CD4-positive, alpha-beta T cell treated with Interleukin-1 beta for 1 hour (primary cell): ENCODE results near the gene PTPN9.
"Not testable (repeated sequence)": the region's sequence is repeated elsewhere in the genome, so short reads cannot be mapped to it uniquely, and the experiment has no call there.

Experiments used
- DNase-seq, 2 donors: peaks; one replicate each; pipeline ENCODE4 v3.0.0-alpha.2; 2020 to 2022

The PTPN9 gene

GRCh38 chr15:75451674-75452363 lies 127.3 kb downstream of the PTPN9 start, which contains the start of gene SIN3A:
Gene SIN3A, minus strand, starts transcription at chr15:75451690. Its CDS starts 21,315 bp downstream, at chr15:75430375.
- DNase-seq = peak; percentile 100

GRCh38 chr15:75451202-75451673 lies 127.9 kb downstream of the PTPN9 start:
- DNase-seq = no peak

DNA sequence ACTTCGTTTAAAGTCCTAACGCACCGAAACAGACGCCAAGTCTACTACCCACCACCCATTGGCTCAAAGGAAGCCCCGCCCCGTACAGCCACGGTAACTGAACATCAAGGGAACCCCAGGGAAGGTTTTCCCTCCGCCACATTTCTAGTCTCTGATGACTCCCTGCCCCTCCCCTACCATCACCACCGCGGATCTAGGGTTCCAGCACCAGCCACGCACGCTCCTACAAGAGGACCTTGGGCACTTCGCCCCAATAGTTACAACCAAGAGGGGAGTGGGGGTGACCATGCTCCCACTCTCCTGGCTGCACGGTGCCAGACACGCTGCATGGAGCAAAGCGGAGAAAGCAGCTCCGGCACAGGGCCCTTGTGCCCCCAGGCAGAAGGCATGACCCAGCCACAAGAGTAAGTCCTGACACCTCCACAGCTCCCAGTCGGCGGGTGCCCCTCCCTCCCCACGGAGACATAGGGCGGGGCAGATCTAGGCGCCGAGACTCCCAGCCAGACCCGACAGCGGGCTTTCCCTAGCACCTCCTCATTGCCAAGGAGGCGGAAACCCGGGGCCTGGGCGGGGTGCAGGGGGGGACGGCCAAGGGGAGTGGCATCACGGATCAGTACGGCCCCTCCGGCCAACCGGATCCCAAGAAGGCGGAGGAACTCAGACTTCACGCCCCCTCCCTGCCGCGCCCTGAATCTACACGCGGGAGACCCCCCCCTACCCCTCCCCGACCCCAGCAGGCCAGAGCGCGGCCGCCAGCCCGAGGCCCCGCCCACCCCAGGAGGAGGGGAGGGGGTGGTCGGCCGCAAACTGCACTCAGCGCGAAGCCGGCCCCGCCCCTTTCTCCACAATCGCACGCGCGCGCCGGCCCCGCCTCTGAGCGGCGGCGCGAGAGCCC lies 128.6 kb downstream of the PTPN9 start:
- peak; percentile 96 for DNase-seq

- DNase-seq = no peak
Observed at GRCh38 chr15:75449585-75450306, 129.4 kb downstream of the PTPN9 start.

- DNase-seq = peak in 1 of 2 donors; percentile 9
Observed at GRCh38 chr15:75448171-75448570, 130.9 kb downstream of the PTPN9 start.

DNA sequence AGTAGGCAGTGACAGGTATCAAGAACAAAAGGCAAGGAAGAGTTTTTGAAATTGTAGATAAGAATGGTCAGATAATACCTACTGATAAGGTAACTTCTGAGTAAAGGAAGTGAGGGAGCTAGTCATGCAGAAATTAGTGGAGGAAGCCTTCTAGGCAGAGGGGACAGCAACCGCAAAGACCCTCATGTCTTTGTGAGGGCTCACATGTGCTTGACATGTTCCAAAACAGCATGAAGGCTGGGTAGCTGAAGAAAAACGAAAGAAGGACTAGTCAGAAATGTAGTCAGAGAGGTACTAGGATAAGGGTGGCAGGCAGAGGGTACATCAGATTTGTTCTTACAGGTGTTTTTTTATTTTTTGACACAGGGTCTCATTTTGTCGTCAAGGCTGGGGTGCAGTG lies 133.0 kb downstream of the PTPN9 start:
- no peak for DNase-seq

GRCh38 chr15:75445324-75445723 lies 133.8 kb downstream of the PTPN9 start:
- not testable (repeated sequence) for DNase-seq

- DNase-seq = not testable (repeated sequence)
Observed at GRCh38 chr15:75443972-75444453, 135.1 kb downstream of the PTPN9 start.

GRCh38 chr15:75437721-75438120 lies 141.4 kb downstream of the PTPN9 start:
- DNase-seq = no peak

DNA sequence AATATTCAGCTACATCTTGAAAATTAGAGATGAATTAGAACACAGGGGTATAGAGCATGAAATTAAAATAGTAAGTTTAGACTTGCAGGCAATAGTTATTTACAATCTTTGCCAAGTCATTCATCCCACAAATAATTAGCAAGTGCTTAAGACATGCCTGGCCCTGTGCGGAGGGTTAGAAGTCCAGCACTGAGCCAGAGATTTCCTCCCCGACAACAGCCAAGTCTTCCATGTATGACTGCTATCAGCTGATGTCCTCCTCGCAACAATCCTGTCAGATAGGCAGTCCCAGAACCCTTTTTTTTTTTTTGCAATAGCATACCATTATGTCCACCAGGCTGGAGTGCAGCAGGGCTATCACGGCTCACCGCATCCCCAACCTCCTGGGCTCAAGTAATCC lies 142.2 kb downstream of the PTPN9 start:
- DNase-seq = no peak

DNA sequence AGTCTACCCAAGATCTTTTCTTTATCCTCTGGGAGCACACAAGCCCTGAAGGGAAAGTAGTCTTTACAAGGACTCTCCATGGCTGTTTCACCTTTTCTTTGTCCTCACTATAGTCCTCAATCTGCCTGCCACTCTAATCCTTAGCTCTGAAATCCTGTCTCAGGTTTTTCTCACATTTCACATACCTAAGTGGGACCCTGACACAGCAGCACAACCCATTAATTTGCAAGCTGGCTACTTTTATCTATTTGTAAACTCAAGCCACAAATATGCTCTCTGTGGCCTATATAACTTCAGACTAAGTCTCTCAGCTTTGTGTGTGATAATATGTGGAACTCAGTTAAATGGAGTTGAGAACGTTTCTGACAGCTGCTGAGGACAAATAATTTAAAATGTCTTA lies 147.4 kb downstream of the PTPN9 start:
- no peak for DNase-seq

DNA sequence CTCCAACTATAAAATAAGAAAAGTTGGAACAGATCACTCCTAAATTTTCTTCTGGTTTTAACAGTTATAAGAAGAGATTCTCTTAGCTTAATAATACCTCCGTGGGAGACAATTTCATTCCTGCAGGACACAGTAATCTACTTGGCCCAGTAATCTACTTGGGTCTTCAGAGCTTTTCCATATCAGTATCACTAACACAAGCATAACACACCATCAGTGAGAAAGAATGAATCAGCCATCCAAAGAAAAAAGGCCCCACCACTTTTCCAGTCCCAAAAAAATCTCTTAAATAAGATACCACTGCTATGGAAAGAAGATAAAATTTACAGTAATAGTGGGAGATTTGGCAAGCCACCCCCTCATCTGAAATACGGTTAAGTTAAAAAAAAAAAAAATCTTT lies 147.8 kb downstream of the PTPN9 start:
- DNase-seq = no peak

- no peak for DNase-seq
Observed at GRCh38 chr15:75430259-75430658, 148.9 kb downstream of the PTPN9 start.

DNA sequence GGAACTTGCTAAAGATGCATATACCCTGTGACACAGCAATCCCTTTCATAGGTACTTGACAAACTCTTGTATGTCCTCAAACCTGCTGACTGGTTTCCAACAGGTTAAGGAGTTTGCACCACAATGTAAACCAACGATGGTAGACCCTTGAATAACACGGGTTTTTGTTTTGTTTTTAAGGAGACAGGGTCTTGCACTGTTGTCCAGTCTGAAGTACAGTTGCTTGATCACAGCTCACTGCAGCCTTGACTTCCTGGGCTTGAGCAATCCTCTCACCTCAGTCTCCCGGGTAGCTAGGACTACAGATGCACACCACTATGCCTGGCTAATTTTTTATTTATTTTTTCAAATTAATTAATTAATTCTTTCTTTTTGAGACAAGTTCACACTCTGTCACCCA lies 151.0 kb downstream of the PTPN9 start:
- DNase-seq = no peak

DNA sequence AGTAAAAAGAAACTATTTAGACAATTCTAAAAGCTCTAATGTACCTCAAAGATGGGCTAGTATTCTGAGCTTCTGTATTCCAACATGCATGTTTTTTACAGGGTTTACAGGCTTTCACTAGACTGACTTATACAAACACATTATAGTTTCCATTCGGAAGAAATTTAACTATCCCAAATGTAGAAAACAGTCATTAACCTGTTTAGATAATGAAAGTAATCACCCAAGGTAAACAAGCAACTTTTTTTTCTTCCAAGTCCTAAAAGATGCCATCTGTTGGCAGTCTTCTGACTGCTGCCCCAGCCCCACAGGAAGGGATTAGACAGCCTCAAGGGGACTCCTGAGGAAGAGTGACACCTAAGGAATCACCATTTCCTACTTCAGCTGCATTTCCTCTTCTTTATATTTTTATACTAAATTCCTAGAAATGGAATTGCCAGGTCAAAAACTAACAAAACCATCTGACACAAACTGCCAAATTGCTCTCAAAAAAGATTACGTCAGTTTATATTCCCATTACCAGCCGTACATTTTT lies 153.1 kb downstream of the PTPN9 start:
- DNase-seq = no peak

- no peak for DNase-seq
Observed at GRCh38 chr15:75422554-75422953, 156.6 kb downstream of the PTPN9 start.

DNA sequence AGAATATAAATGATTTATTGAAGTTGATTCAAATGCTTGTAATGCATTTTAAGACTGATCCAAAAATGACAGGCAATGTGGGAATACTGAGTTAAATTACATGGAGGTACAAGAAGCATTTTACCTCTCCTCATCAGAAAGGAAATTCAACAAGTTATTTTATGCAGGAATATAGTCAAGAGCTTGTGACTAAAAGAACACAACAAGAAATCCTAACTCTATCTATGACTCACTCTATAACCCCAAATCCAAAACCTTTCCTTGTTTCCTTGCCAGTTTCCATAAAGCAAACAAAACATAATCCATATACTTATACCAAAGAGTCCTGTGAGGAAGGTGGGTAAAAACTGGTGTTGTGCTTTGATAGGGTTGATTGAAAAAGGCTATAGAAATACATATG lies 158.4 kb downstream of the PTPN9 start:
- DNase-seq = no peak

DNA sequence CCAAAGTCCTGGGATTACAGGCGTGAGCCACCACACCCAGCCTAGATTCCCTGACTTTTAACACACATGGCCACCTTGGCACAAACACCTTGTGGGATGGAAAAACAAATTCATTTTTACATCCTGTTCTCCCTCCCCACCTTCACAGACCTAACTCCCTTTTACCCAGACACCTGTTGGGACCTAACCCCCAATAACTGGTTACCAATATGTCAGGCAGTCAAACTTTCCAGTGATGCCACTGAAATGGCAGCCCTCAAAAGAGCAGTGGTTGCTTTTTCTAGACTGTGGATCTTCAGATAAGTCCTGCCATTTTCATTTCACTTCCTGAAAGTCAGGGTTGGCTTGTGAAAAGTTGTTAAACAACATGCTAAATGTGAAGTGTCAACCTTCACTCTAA lies 162.5 kb downstream of the PTPN9 start:
- no peak for DNase-seq
